GM12865 (cell line): Measurements from ENCODE around the gene LLGL2.

Source experiments
- DNase-seq: peaks from one replicate; pipeline ENCODE4 v3.0.0; 2010; ENCODE audit warnings: low read depth
- H3K4me3 ChIP-seq: 2 replicates; pipeline ENCODE4 v1.5.1; 2011; ENCODE audit warnings: mild to moderate bottlenecking, low read depth, low read length, control low read depth
- TF ChIP-seq, protein P1 (sequence below): IDR thresholded peaks from 2 replicates; pipeline ENCODE4 v1.5.1; 2011; ENCODE audit warnings: low read length, control low read depth, low read depth, inconsistent platforms; ENCODE audit not compliant: insufficient read depth; ENCODE audit errors: missing control alignments

The LLGL2 gene

GRCh38 chr17:75617675-75618074 is 92.2 kb downstream of the LLGL2 start:
- TF ChIP-seq, protein P1, sequence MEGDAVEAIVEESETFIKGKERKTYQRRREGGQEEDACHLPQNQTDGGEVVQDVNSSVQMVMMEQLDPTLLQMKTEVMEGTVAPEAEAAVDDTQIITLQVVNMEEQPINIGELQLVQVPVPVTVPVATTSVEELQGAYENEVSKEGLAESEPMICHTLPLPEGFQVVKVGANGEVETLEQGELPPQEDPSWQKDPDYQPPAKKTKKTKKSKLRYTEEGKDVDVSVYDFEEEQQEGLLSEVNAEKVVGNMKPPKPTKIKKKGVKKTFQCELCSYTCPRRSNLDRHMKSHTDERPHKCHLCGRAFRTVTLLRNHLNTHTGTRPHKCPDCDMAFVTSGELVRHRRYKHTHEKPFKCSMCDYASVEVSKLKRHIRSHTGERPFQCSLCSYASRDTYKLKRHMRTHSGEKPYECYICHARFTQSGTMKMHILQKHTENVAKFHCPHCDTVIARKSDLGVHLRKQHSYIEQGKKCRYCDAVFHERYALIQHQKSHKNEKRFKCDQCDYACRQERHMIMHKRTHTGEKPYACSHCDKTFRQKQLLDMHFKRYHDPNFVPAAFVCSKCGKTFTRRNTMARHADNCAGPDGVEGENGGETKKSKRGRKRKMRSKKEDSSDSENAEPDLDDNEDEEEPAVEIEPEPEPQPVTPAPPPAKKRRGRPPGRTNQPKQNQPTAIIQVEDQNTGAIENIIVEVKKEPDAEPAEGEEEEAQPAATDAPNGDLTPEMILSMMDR = no peak
- no peak overlapping the region for H3K4me3 ChIP-seq
- DNase-seq = no peak

DNA sequence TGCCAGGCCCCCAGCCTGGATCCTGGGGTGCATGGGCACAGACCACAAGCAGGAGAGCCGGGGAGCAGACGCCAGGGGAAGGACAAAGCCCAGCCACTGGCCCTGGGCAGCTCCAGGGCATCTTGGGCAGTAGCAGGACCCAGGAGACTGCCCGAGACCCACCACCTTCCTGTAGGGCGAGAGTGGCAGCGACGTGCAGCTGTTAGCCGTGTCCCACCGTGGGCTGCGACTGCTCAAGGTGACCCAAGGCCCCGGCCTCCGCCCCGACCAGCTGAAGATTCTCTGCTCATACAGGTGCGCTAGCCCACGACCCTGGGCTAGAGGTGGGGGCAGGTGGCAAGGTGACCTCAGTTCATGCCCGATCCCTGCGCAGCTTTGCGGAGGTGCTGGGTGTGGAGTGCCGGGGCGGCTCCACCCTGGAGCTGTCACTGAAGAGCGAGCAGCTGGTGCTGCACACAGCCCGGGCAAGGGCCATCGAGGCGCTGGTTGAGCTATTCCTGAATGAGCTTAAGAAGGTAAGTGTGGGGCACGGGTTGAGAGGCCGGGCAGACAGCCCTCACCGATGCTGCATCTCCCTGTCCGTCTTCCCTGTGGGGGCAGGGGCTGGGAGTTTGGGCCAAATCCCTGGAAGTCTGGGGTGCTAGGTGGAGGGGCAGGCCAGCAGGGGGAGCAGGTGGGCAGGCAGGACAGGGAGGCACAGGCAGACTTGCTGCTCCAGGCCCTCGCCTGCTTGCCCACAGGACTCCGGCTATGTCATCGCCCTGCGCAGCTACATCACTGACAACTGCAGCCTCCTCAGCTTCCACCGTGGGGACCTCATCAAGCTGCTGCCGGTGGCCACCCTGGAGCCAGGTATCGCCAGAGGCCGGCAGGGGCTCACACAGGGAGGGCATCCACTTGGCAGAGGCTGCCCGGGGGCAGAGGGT is 94.3 kb downstream of the LLGL2 start:
- TF ChIP-seq, protein P1 = peak; percentile 60
- DNase-seq = peak; percentile 34

GRCh38 chr17:75621489-75621888 is 96.0 kb downstream of the LLGL2 start:
- no peak for DNase-seq
- TF ChIP-seq, protein P1 = no peak
- H3K4me3 ChIP-seq = no peak overlapping the region

More for the DNA sequence above, 94.3 kb downstream of the LLGL2 start:
- no peak overlapping the region for H3K4me3 ChIP-seq

GRCh38 chr17:75622076-75622475 is 96.6 kb downstream of the LLGL2 start:
- DNase-seq = no peak
- TF ChIP-seq, protein P1 = no peak
- H3K4me3 ChIP-seq = no peak overlapping the region

DNA sequence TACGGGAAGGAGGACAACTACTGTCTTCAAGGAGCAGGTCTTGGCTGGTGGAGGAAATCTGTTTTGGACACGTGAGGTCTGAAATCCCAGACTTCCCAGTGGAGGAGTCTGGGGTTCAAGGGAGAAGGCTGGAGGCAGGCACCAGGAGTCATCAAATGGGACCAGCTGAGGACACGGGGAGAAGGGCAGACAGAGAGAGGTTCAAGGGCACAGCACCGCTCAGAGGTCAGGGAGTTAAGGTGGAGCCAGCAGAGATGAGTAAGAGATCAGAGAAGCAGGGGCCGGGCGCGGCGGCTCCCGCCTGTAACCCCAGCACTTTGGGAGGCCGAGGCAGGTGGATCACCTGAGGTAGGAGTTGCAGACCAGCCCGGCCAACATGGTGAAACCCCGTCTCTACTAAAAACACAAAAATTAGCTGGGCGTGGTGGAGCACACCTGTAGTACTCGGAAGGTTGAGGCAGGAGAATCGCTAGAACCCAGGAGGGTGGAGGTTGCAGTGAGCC is 97.3 kb downstream of the LLGL2 start:
- no peak for DNase-seq
- no peak overlapping the region for H3K4me3 ChIP-seq
- TF ChIP-seq, protein P1 = no peak

DNA sequence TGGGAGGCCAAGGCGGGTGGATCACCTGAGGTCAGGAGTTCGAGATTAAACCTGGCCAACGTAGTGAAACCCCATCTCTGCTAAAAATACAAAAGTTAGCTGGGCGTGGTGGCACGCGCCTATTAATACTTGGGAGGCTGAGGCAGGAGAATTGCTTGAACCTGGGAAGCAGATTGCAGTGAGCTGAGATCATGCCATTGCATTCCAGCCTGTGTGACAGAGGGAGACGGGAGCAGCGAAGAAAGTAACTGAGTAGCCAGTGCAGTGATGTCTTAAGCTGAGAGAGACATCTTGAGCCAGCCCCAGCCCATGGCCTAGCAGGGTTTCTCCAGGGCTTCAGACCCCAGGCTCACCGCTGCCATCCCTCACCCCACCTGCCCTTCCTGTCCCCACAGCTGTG is 97.9 kb downstream of the LLGL2 start:
- TF ChIP-seq, protein P1 = no peak
- DNase-seq = no peak
- H3K4me3 ChIP-seq = no peak overlapping the region

GRCh38 chr17:75624021-75624420 is 98.5 kb downstream of the LLGL2 start:
- no peak overlapping the region for H3K4me3 ChIP-seq
- TF ChIP-seq, protein P1 = no peak
- DNase-seq = no peak
